ENCODE results near the gene RND2.
"Not testable (repeated sequence)": the region's sequence is repeated elsewhere in the genome, so short reads cannot be mapped to it uniquely, and the experiment has no call there.

Gene RND2

GRCh38 chr17:43024407-43025289 lies at the start of gene RND2:
Gene RND2, plus strand, starts transcription at chr17:43025231. Its CDS starts 117 bp downstream, at chr17:43025348.
- peak; percentile 94 for DNase-seq (ENCODE audit: low spot score)
- H3K4me3 ChIP-seq, result peak within 1 kb of the TSS; percentile 74
- TF ChIP-seq CTCF (IDR thresholded peaks at IDR 0.05), result peak; percentile 60
- H3K27ac ChIP-seq, result peak within 1 kb of the TSS; percentile 69 to 81

GRCh38 chr17:42975265-42975664 lies 49.8 kb upstream of the RND2 start:
- no peak for TF ChIP-seq CTCF (IDR thresholded peaks at IDR 0.05)

GRCh38 chr17:42975701-42976100 lies 49.3 kb upstream of the RND2 start:
- H3K27ac ChIP-seq; DNase-seq (ENCODE audit: low spot score); H3K4me3 ChIP-seq: not testable (repeated sequence)

More at GRCh38 chr17:42975265-42975664, 49.8 kb upstream of the RND2 start:
- DNase-seq (ENCODE audit: low spot score), result no peak
- no peak overlapping the region for H3K4me3 ChIP-seq
- no peak overlapping the region for H3K27ac ChIP-seq

GRCh38 chr17:42979511-42980273 lies 45.3 kb upstream of the RND2 start, which contains the start of gene PTGES3L:
Gene PTGES3L, minus strand, starts transcription at chr17:42980080. Its CDS starts 27 bp downstream, at chr17:42980053.
- peak; percentile 78 for DNase-seq (ENCODE audit: low spot score)
- TF ChIP-seq CTCF (IDR thresholded peaks at IDR 0.05), result no peak
- Histone ChIP-seq H3K4me3 (peak within 1 kb of the TSS; percentile 100), H3K27ac (peak within 1 kb of the TSS; percentile 43 to 86)

- Histone ChIP-seq H3K27ac (peak within 1 kb of the TSS; percentile 43 to 86), H3K4me3 (peak within 1 kb of the TSS; percentile 100)
- peak; percentile 92 for DNase-seq (ENCODE audit: low spot score)
- no peak for TF ChIP-seq CTCF (IDR thresholded peaks at IDR 0.05)
Observed at GRCh38 chr17:42980274-42980765, 44.7 kb upstream of the RND2 start, which contains the start of gene RUNDC1. Gene RUNDC1, plus strand, starts transcription at chr17:42980565. Its CDS starts 12 bp downstream, at chr17:42980577.

- no peak for DNase-seq (ENCODE audit: low spot score)
- Histone ChIP-seq H3K4me3 (peak overlapping the region; percentile 100), H3K27ac (peak overlapping the region; percentile 43 to 86)
- TF ChIP-seq CTCF (IDR thresholded peaks at IDR 0.05), result no peak
Observed at GRCh38 chr17:42980766-42981397, 44.1 kb upstream of the RND2 start.

GRCh38 chr17:42982266-42982665 lies 42.8 kb upstream of the RND2 start:
- Histone ChIP-seq H3K27ac (no peak overlapping the region), H3K4me3 (no peak overlapping the region)
- no peak for DNase-seq (ENCODE audit: low spot score)
- TF ChIP-seq CTCF (IDR thresholded peaks at IDR 0.05), result no peak
